ENCODE results near the gene IAH1.

Gene IAH1

DNA sequence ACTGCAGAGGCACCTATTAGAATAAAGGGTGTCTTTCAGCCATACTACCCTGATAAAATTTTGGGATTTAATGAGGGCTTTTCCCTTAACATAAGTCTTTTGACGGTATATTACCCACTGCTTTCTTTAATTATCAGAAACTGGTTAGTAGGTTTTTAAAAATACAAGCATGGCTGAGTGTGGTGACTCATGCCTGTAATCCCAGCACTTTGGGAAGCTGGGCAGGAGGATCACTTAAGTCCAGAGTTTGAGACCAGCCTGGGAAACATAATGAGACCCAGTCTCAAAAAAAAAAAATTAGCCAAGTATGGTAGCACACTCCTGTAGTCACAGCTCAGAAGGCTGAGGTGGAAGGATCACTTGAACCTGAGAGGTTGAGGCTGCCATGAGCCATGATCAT is 34.8 kb upstream of the IAH1 start (continued):
- TF ChIP-seq ZNF776 (tag by site-specific recombination; IDR thresholded peaks at IDR 0.05; ENCODE audit: borderline replicate concordance) = no peak
- TF ChIP-seq, protein P1, sequence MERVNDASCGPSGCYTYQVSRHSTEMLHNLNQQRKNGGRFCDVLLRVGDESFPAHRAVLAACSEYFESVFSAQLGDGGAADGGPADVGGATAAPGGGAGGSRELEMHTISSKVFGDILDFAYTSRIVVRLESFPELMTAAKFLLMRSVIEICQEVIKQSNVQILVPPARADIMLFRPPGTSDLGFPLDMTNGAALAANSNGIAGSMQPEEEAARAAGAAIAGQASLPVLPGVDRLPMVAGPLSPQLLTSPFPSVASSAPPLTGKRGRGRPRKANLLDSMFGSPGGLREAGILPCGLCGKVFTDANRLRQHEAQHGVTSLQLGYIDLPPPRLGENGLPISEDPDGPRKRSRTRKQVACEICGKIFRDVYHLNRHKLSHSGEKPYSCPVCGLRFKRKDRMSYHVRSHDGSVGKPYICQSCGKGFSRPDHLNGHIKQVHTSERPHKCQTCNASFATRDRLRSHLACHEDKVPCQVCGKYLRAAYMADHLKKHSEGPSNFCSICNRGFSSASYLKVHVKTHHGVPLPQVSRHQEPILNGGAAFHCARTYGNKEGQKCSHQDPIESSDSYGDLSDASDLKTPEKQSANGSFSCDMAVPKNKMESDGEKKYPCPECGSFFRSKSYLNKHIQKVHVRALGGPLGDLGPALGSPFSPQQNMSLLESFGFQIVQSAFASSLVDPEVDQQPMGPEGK (tag by site-specific recombination; IDR thresholded peaks at IDR 0.05) = no peak

GRCh38 chr2:9440058-9440727 is 34.2 kb upstream of the IAH1 start:
- H3K4me1 ChIP-seq (ENCODE audit: control insufficient read depth, insufficient read depth, low read length) = no peaks in the 10 kb centered on the region
- ChIA-PET POLR2A (no interaction called here), CTCF (interaction anchor here (0.7 kb wide), 1 partner anchor 73 kb away, joined by 3 read pairs; no protein-coding TSS in a partner anchor)
- no peaks in the 10 kb centered on the region for H3K9me3 ChIP-seq (ENCODE audit: control insufficient read depth, insufficient read depth, low read depth, low read length)
- H3K27ac ChIP-seq (ENCODE audit: extremely low read depth, low read depth, low read length) = no peak overlapping the region
- H3K36me3 ChIP-seq (ENCODE audit: control insufficient read depth in 2 of 2, insufficient read depth in 1 of 2, low read length in 2 of 2) = peaks cover 68 to 84% of the 10 kb centered on the region in 2 experiments
- TF ChIP-seq, protein P2, sequence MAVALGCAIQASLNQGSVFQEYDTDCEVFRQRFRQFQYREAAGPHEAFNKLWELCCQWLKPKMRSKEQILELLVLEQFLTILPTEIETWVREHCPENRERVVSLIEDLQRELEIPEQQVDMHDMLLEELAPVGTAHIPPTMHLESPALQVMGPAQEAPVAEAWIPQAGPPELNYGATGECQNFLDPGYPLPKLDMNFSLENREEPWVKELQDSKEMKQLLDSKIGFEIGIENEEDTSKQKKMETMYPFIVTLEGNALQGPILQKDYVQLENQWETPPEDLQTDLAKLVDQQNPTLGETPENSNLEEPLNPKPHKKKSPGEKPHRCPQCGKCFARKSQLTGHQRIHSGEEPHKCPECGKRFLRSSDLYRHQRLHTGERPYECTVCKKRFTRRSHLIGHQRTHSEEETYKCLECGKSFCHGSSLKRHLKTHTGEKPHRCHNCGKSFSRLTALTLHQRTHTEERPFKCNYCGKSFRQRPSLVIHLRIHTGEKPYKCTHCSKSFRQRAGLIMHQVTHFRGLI (tag by site-specific recombination; IDR thresholded peaks at IDR 0.05) = no peak
- TF ChIP-seq ZNF311 (tag by site-specific recombination; IDR thresholded peaks at IDR 0.05; ENCODE audit: borderline replicate concordance) (no peak), ZNF473 (tag by site-specific recombination; IDR thresholded peaks at IDR 0.05) (no peak), ZNF747 (tag by site-specific recombination; IDR thresholded peaks at IDR 0.05) (no peak), ZNF280C (tag by site-specific recombination; IDR thresholded peaks at IDR 0.05) (no peak), ZNF341 (tag by site-specific recombination; IDR thresholded peaks at IDR 0.05; ENCODE audit: low read depth) (no peak), ZNF596 (tag by site-specific recombination; IDR thresholded peaks at IDR 0.05) (no peak), ZNF114 (tag by site-specific recombination; IDR thresholded peaks at IDR 0.05) (no peak), ZNF274 (IDR thresholded peaks at IDR 0.05; ENCODE audit: low read length) (no peak), ZNF274 (tag by site-specific recombination; IDR thresholded peaks at IDR 0.05; ENCODE audit: borderline replicate concordance) (no peak), ZNF768 (tag by site-specific recombination; IDR thresholded peaks at IDR 0.05) (no peak), ZNF26 (tag by site-specific recombination; IDR thresholded peaks at IDR 0.05) (no peak), PRDM1 (tag by site-specific recombination; IDR thresholded peaks at IDR 0.05) (no peak)
- no peak overlapping the region for H3K4me3 ChIP-seq (ENCODE audit: low read depth, low read length)

DNA sequence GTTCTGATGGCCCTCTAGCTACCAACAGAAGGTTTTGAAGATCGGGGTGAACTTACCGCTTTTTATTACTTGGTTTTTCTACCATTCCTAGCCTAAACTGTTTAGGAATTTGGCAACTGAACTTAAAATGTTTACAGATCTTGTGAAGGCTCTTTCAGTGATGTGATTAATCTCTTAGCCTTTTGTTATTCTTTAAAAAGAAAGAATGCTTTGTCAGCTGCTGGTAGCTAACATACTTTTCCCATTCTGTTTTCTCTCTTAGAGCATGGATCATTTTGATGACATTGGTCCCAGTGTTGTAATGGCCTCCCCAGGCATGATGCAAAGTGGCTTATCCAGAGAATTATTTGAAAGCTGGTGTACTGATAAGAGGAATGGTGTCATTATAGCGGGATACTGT is 32.8 kb upstream of the IAH1 start:
- ChIA-PET POLR2A (no interaction called here), CTCF (interaction anchor here (0.7 kb wide), 1 partner anchor 302 kb away, joined by 3 read pairs; no protein-coding TSS in a partner anchor)
- Histone ChIP-seq H3K4me1 (ENCODE audit: control insufficient read depth, insufficient read depth, low read length) (no peaks in the 10 kb centered on the region), H3K4me3 (ENCODE audit: low read depth, low read length) (no peak overlapping the region), H3K36me3 (ENCODE audit: control insufficient read depth in 2 of 2, insufficient read depth in 1 of 2, low read length in 2 of 2) (peaks cover 61 to 88% of the 10 kb centered on the region in 2 experiments), H3K27ac (ENCODE audit: extremely low read depth, low read depth, low read length) (no peak overlapping the region), H3K9me3 (ENCODE audit: control insufficient read depth, insufficient read depth, low read depth, low read length) (no peaks in the 10 kb centered on the region)
- TF ChIP-seq ZNF26 (tag by site-specific recombination; IDR thresholded peaks at IDR 0.05) = no peak
- TF ChIP-seq ZNF423 (tag by site-specific recombination; IDR thresholded peaks at IDR 0.05) = no peak
- no peak for TF ChIP-seq ZNF510 (tag by site-specific recombination; IDR thresholded peaks at IDR 0.05; ENCODE audit: insufficient replicate concordance)
- no peak for TF ChIP-seq PRDM1 (tag by site-specific recombination; IDR thresholded peaks at IDR 0.05)
- TF ChIP-seq, protein P3, sequence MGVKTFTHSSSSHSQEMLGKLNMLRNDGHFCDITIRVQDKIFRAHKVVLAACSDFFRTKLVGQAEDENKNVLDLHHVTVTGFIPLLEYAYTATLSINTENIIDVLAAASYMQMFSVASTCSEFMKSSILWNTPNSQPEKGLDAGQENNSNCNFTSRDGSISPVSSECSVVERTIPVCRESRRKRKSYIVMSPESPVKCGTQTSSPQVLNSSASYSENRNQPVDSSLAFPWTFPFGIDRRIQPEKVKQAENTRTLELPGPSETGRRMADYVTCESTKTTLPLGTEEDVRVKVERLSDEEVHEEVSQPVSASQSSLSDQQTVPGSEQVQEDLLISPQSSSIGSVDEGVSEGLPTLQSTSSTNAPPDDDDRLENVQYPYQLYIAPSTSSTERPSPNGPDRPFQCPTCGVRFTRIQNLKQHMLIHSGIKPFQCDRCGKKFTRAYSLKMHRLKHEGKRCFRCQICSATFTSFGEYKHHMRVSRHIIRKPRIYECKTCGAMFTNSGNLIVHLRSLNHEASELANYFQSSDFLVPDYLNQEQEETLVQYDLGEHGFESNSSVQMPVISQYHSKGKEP (tag by site-specific recombination; IDR thresholded peaks at IDR 0.05) = no peak
- no peak for TF ChIP-seq IKZF3 (tag by site-specific recombination; IDR thresholded peaks at IDR 0.05)
- no peak for TF ChIP-seq ZNF707 (tag by site-specific recombination; IDR thresholded peaks at IDR 0.05)
- no peak for TF ChIP-seq MZF1 (tag by site-specific recombination; IDR thresholded peaks at IDR 0.05; ENCODE audit: borderline replicate concordance)
- TF ChIP-seq GFI1B (tag by site-specific recombination; IDR thresholded peaks at IDR 0.05) = no peak

All from HEK293 (cell line).